GM12873 (cell line): ENCODE data around the gene FMO3.

Experiments used
- CTCF ChIP-seq: IDR thresholded peaks from 2 replicates; pipeline ENCODE4 v1.5.1; 2012; ENCODE audit warnings: low read depth, mild to moderate bottlenecking, moderate library complexity, low read length, control low read depth; ENCODE audit not compliant: insufficient read depth; ENCODE audit errors: missing control alignments

Gene FMO3

GRCh38 chr1:171158551-171158950 is 67.8 kb downstream of the FMO3 start:
- TF ChIP-seq CTCF: no peak

GRCh38 chr1:171159148-171159547 is 68.4 kb downstream of the FMO3 start:
- no peak for TF ChIP-seq CTCF

GRCh38 chr1:171160211-171160610 is 69.5 kb downstream of the FMO3 start:
- TF ChIP-seq CTCF: no peak

GRCh38 chr1:171160639-171161354 is 70.1 kb downstream of the FMO3 start:
- TF ChIP-seq CTCF: no peak

GRCh38 chr1:171161431-171161830 is 70.7 kb downstream of the FMO3 start:
- TF ChIP-seq CTCF: no peak

GRCh38 chr1:171166361-171166760 is 75.7 kb downstream of the FMO3 start:
- TF ChIP-seq CTCF: no peak
